ENCODE data around the gene RASSF5. TPM values are rescaled to one million over a fixed set of nuclear protein-coding genes. Genes with fewer than 3 reads are reported as not detected.

The RASSF5 gene
- total RNA-seq, 4 donors from 2014 or later = 14.0 to 16.4 (median 14.5) TPM

GRCh38 chr1:206521127-206521526 is 13.8 kb downstream of the RASSF5 start:
- Histone ChIP-seq H3K27me3 (no peaks in the 10 kb centered on the region), H3K27ac (peak overlapping the region in 1 of 3 donors; percentile 7), H3K4me3 (replicated peaks in 1 of 3) (no peak overlapping the region), H3K4me1 (no peaks in the 10 kb centered on the region), H3K9me3 (no peaks in the 10 kb centered on the region), H3K36me3 (no peaks in the 10 kb centered on the region)
- TF ChIP-seq CTCF (IDR thresholded peaks at IDR 0.05) (no peak), POLR2A (IDR thresholded peaks at IDR 0.05) (no peak)
- WGBS, 2 donors = 61 to 68% methylated on average over 5 of the region's 5 CpGs
- peak in 1 of 2 donors; percentile 32 for DNase-seq
- intact Hi-C loops (cut with DNase I) = no loop called here

GRCh38 chr1:206521694-206522402 is 14.5 kb downstream of the RASSF5 start:
- Histone ChIP-seq H3K4me1 (no peaks in the 10 kb centered on the region), H3K4me3 (replicated peaks in 1 of 3) (no peak overlapping the region), H3K9me3 (no peaks in the 10 kb centered on the region), H3K36me3 (no peaks in the 10 kb centered on the region), H3K27ac (peak overlapping the region in 1 of 3 donors; percentile 7), H3K27me3 (no peaks in the 10 kb centered on the region)
- TF ChIP-seq POLR2A (IDR thresholded peaks at IDR 0.05) (no peak), CTCF (IDR thresholded peaks at IDR 0.05) (no peak)
- intact Hi-C loops (cut with DNase I) = no loop called here
- DNase-seq = no peak
- 91 to 94% methylated on average over 8 of the region's 8 CpGs for WGBS, 2 donors

GRCh38 chr1:206524739-206525364 is 17.5 kb downstream of the RASSF5 start:
- TF ChIP-seq POLR2A (IDR thresholded peaks at IDR 0.05) = no peak
- H3K27ac ChIP-seq = no peak overlapping the region

GRCh38 chr1:206526064-206526911 is 19.0 kb downstream of the RASSF5 start:
- TF ChIP-seq POLR2A (IDR thresholded peaks at IDR 0.05) (no peak), CTCF (IDR thresholded peaks at IDR 0.05) (no peak)
- Histone ChIP-seq H3K27me3 (no peaks in the 10 kb centered on the region), H3K9me3 (no peaks in the 10 kb centered on the region), H3K4me3 (replicated peaks in 1 of 3) (no peak overlapping the region), H3K36me3 (no peaks in the 10 kb centered on the region), H3K4me1 (no peaks in the 10 kb centered on the region), H3K27ac (no peak overlapping the region)
- WGBS, 2 donors = 54 to 61% methylated on average over 6 of the region's 6 CpGs
- intact Hi-C loops (cut with DNase I) = no loop called here
- no peak for DNase-seq

More at GRCh38 chr1:206524739-206525364, 17.5 kb downstream of the RASSF5 start:
- Histone ChIP-seq H3K4me1 (no peaks in the 10 kb centered on the region), H3K27me3 (no peaks in the 10 kb centered on the region), H3K4me3 (replicated peaks in 1 of 3) (no peak overlapping the region), H3K36me3 (no peaks in the 10 kb centered on the region), H3K9me3 (no peaks in the 10 kb centered on the region)
- DNase-seq = no peak
- intact Hi-C loops (cut with DNase I) = no loop called here
- WGBS, 2 donors = 80 to 82% methylated on average over 5 of the region's 5 CpGs

- Histone ChIP-seq H3K9me3 (no peaks in the 10 kb centered on the region), H3K36me3 (no peaks in the 10 kb centered on the region), H3K27me3 (no peaks in the 10 kb centered on the region), H3K4me1 (no peaks in the 10 kb centered on the region), H3K27ac (no peak overlapping the region), H3K4me3 (replicated peaks in 1 of 3) (no peak overlapping the region)
- WGBS, 2 donors = 94 to 97% methylated on average over 7 of the region's 7 CpGs
- TF ChIP-seq CTCF (IDR thresholded peaks at IDR 0.05) = no peak
- TF ChIP-seq POLR2A (IDR thresholded peaks at IDR 0.05) = no peak
- intact Hi-C loops (cut with DNase I) = no loop called here
- DNase-seq = no peak
These were observed 22.1 kb downstream of the RASSF5 start for GRCh38 chr1:206529425-206529824.
